ENCODE results near the gene CLTCL1.

CLTCL1 gene

GRCh38 chr22:19194766-19195536 lies 96.6 kb downstream of the CLTCL1 start:
- DNase-seq = no peak

- no peak for DNase-seq
Observed at GRCh38 chr22:19193879-19194278, 97.6 kb downstream of the CLTCL1 start.

DNA sequence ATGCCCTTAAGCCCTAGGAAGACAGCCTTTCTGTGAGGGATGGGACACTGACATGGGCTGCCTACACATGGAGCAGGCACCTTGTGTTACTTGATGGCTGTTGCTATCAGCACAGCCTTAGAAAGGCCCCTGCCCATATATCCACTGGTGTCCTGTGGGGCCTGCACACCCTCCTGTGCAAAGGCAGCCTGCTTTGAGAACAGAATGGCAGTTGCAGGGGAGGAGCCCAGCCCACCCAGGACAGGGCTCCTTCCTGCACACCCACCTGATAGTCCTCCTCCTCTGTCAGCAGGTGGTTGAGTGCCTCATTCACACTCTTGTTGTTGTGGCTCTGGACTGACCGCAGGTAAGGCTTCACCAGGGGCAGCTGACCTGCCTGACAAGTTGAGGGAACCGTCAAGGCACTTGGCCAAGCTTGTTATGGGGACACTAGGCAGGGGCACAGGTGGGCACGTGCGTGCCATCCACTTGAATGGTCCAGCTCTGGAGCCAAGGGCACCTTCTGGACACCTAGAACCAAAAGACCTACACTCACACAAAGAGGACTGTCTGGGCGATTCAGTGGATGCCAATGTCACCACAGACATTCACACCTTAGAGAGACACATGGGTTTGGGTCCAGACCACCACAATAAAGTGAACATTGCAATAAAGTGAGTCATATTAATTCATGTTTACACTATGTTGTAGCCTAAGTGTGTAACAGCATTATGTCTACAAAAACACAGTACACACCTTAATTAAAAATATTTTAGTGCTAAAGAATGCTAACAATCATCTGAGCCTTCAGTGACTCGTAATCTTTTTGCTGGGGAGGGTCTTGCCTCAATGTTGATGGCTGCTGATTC lies 103.6 kb downstream of the CLTCL1 start:
- DNase-seq = no peak

DNA sequence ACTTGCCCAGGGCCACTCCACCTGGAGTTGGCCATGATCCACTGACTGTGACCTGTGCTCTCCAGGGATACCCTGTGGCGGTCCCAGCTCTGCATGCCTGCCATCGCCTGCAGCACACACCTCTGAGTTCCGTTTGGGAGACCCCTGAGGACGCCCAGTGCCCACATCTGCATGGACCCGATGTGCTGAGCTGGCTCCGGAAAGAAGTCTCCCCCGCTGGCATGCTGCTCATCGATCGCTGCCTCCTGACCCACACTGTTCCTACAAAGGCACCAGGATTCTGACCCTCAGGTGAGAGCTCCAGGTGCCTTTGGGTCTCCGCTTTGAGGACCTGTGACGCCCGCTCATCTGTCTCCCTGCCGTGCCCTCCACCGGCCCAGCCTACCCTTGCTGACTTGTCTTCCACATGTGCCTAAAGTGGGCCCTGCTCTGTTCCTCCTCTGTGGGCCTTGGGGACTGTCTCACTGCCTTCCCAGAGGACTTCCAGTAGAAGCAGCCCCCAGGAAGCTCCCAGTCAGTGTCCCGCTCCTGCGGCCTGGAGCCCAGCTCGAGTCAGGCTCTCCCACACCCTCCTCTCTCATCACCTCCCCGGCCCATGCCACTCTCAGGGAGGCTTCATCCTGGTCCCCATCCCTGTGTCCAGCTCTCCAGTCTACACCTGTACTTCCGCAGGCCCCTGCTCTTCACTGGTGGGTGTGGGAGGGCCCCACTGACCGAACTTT lies 107.1 kb downstream of the CLTCL1 start:
- DNase-seq = no peak

GRCh38 chr22:19183216-19183615 lies 108.3 kb downstream of the CLTCL1 start:
- DNase-seq = no peak

DNA sequence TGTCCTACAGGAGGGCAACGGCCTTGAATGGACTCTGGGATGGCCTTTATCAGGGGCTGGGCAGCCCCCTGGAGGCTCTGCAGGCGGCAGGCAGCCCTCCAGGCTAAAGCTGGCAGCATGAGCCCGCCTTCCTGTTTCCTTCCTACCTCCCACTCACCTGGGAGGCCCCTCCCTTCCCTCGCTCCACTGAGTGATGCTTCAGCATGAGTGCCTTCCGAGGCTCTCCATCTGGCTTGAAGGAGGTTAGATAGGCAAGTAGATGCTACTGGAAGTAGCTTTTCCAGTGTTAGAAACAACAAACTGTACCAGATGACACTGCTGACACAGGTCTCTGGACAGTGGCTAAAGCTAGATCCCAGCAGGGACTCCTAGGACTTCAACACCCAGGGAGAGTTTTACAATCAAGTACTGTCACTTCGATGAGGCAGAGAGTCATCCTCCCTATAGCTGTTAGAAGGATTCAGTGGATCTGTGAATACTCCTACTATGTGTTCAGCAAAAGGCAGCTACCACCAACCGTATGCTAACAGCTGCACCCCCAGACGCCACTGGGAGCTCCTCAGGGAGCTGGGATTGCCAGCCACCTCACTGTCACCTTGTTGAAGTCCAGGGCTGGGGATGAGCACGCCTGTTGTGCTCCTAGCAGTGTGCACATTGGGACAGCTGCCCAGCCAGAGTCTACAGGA lies 108.9 kb downstream of the CLTCL1 start:
- no peak for DNase-seq

- DNase-seq = no peak
Observed at GRCh38 chr22:19181786-19182471, 109.6 kb downstream of the CLTCL1 start.

DNA sequence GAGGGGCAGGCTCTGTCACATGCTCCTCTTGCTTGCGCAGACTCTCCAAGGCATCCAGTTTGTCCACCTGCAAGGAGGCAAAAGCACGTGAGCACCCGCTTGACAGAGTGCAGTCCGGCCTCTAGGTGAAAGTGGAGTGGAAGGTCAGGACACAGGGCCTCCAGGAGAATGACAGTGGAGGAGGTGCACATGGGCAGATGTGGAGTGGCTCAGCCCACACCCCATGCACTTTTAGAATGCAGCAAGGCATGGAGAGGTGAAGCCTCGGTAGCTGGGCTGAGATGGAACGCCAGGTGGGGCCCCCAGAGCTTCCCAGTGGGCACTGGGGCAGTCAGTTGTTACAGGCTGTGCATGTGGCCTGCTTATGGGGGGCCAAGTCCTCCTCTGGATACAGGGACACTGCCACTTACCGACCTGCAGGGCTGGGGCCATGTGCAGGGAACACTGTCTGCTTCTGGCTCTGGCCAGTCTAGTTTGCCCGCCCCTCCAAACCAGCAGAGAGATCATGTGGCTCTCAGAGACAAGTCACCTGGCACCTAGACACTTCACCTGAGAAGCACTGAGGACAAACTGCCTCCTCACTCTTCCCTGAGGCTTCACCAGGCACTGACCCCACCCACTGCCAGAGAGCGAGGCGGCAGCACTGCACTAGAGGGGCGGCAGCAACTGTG lies 110.6 kb downstream of the CLTCL1 start:
- DNase-seq = no peak

GRCh38 chr22:19180234-19180633 lies 111.3 kb downstream of the CLTCL1 start:
- no peak for DNase-seq

GRCh38 chr22:19179497-19180048 lies 111.9 kb downstream of the CLTCL1 start:
- peak; percentile 74 to 78 for DNase-seq

GRCh38 chr22:19178657-19179496 lies 112.6 kb downstream of the CLTCL1 start, which contains the start of gene SLC25A1:
Gene SLC25A1, minus strand, starts transcription at chr22:19178736. Its CDS starts 63 bp downstream, at chr22:19178673.
- peak; percentile 69 to 87 for DNase-seq

GRCh38 chr22:19178065-19178656 lies 113.4 kb downstream of the CLTCL1 start:
- DNase-seq = no peak

GRCh38 chr22:19177164-19178064 lies 114.1 kb downstream of the CLTCL1 start:
- DNase-seq = no peak

DNA sequence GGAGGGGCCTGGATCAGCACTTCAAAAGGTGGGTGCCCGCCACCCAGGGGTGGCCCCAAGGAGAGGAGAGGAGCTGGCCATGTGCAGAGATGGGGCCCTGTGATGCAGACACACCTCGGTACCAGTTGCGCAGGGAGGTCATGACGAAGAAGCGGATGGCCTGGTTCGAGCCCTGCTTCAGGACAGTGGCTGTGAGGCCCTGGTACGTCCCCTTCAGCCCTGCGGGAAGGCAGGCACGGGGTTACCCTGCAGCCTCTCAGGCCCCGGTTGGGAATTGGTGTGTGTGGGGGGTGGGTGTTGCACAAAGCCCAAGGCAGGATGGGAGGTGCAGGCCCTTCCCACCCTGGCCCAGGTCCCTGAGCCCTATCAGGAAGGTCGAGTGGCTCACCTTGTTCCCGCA lies 114.8 kb downstream of the CLTCL1 start:
- no peak for DNase-seq

DNA sequence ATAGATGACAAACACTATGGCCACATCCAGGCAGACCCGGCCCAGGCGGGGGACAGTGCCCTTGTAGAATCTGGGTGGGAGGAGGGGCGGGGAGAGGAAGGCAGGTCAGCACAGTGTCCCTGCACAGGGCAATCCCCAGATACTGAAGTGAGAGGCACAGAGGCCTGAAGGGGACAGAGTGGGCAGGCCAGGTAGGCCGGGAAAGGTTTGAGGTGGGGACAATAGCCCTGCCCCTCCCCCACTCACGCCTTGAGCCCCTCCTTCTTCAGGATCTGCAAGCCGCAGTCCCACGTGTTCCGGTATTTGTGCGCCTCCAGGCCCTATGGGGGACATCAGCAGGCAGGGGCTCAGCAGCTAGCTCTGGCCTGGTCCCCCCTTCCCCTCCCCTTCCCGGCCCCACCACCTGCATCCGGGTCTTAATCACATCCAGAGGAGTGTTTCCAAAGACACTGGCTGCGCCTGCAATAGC lies 115.3 kb downstream of the CLTCL1 start:
- no peak for DNase-seq

DNA sequence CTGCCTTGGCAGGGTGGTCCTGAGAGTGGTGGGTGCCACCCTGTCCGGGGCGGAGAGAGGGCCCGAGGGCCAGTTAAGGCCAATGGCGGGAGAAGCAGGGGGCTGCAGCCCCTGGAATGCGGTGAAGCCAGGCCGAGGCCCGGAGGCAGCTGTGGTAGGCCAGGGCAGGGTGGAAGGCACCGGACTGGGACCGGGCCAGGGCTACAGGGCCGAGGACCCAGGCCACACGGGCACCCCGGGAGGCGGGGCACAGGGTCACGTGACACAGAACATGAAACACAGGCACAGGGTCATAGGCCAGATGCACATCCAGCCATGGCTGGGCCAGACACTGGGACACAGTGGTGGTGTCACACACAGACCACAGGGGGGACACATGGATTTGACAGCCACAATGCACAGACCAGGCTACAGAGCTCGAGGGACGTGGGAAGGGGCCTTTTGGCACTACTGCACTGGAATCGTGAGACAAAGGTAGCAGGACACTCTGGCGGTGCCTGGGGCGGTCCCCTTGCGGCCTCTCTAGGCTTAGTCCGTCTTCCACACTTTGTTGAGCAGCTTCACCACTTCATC lies 115.8 kb downstream of the CLTCL1 start:
- DNase-seq = no peak

- no peak for DNase-seq
Observed at GRCh38 chr22:19175026-19175601, 116.4 kb downstream of the CLTCL1 start.
